Loucy (cell line): ENCODE results near the gene FLCN.

Experiments used
- H2AFZ ChIP-seq: fragments of 200-600 bp; sonication (generic); 2 replicates; pipeline ENCODE4 v1.6.0; 2016; ENCODE audit warnings: antibody characterized with exemption, mild to moderate bottlenecking, low read length, moderate library complexity
- H3F3A ChIP-seq: fragments of 200-600 bp; 2 replicates; pipeline ENCODE4 v1.6.0; 2016; ENCODE audit warnings: antibody characterized with exemption, low read depth, mild to moderate bottlenecking
- H3K27me3 ChIP-seq: fragments of 200-600 bp; sonication (generic); 2 replicates; pipeline ENCODE4 v1.6.1; 2014; ENCODE audit warnings: low read length, mild to moderate bottlenecking; ENCODE audit not compliant: insufficient read depth, poor library complexity, severe bottlenecking
- H3K36me3 ChIP-seq: fragments of 200-600 bp; sonication (generic); 2 replicates; pipeline ENCODE4 v1.6.1; 2016; ENCODE audit warnings: low read length; ENCODE audit not compliant: insufficient read depth
- H3K4me1 ChIP-seq: fragments of 200-600 bp; sonication (generic); 2 replicates; pipeline ENCODE4 v1.5.1; 2014; ENCODE audit warnings: low read length, mild to moderate bottlenecking; ENCODE audit not compliant: insufficient read depth, poor library complexity, severe bottlenecking
- H3K4me2 ChIP-seq: fragments of 200-600 bp; sonication (generic); 2 replicates; pipeline ENCODE4 v1.6.0; 2014; ENCODE audit warnings: antibody characterized with exemption, low read length, low read depth, mild to moderate bottlenecking; ENCODE audit not compliant: poor library complexity, severe bottlenecking
- H3K4me3 ChIP-seq: fragments of 200-600 bp; sonication (generic); 2 replicates; pipeline ENCODE4 v1.5.1; 2014; ENCODE audit warnings: low read length, mild to moderate bottlenecking, mixed read lengths; ENCODE audit not compliant: poor library complexity, severe bottlenecking
- H3K79me2 ChIP-seq: fragments of 200-600 bp; sonication (generic); 2 replicates; pipeline ENCODE4 v1.6.1; 2014; ENCODE audit warnings: low read length; ENCODE audit not compliant: insufficient read depth
- H3K9ac ChIP-seq: fragments of 200-600 bp; sonication (generic); 2 replicates; pipeline ENCODE4 v1.6.0; 2014; ENCODE audit warnings: mild to moderate bottlenecking, low read depth, low read length, moderate library complexity; ENCODE audit not compliant: poor library complexity, severe bottlenecking
- H3K9me2 ChIP-seq: fragments of 200-600 bp; sonication (generic); replicated peaks from 2 replicates; pipeline ENCODE4 v1.6.1; 2016; ENCODE audit warnings: low read depth, low read length, mixed read lengths
- H3K9me3 ChIP-seq: fragments of 200-600 bp; sonication (generic); 2 replicates; pipeline ENCODE4 v1.6.1; 2014; ENCODE audit warnings: mild to moderate bottlenecking, antibody characterized with exemption, low read length, low read depth; ENCODE audit not compliant: insufficient read depth
- H4K20me1 ChIP-seq: fragments of 200-600 bp; sonication (generic); 2 replicates; pipeline ENCODE4 v1.6.0; 2014; ENCODE audit warnings: antibody characterized with exemption, low read length, mild to moderate bottlenecking; ENCODE audit not compliant: insufficient read depth, poor library complexity, severe bottlenecking
- CTCF ChIP-seq: fragments of 200-600 bp; sonication (generic); conservative IDR thresholded peaks from 2 replicates; pipeline ENCODE4 v1.5.1; 2014; ENCODE audit warnings: mild to moderate bottlenecking, antibody characterized with exemption, low read length
- EZH2phosphoT487 ChIP-seq: fragments of 200-600 bp; IDR thresholded peaks from 2 replicates; pipeline ENCODE4 v1.6.1; 2018; ENCODE audit warnings: antibody characterized with exemption, mild to moderate bottlenecking, moderate library complexity, borderline replicate concordance

FLCN gene

GRCh38 chr17:17173921-17174320 lies 63.0 kb downstream of the FLCN start:
- H3K9ac ChIP-seq = no peak overlapping the region
- H3F3A ChIP-seq = no peaks in the 10 kb centered on the region
- no peaks in the 10 kb centered on the region for H3K9me3 ChIP-seq
- no peak for TF ChIP-seq CTCF
- TF ChIP-seq EZH2phosphoT487 = no peak
- H3K36me3 ChIP-seq = peaks cover 72% of the 10 kb centered on the region; the same call in 1 of the 2 replicates
- H4K20me1 ChIP-seq = no peaks in the 10 kb centered on the region
- H3K4me3 ChIP-seq = no peak overlapping the region
- H3K9me2 ChIP-seq = no peaks in the 10 kb centered on the region
- H2AFZ ChIP-seq = no peak overlapping the region
- H3K27me3 ChIP-seq = no peaks in the 10 kb centered on the region
- peaks cover 16% of the 10 kb centered on the region for H3K4me1 ChIP-seq
- H3K79me2 ChIP-seq = no peaks in the 10 kb centered on the region
- no peak overlapping the region for H3K4me2 ChIP-seq

- Histone ChIP-seq H4K20me1 (no peaks in the 10 kb centered on the region), H3K4me1 (peaks cover 16% of the 10 kb centered on the region), H3F3A (no peaks in the 10 kb centered on the region), H3K4me3 (no peak overlapping the region), H3K9me2 (no peaks in the 10 kb centered on the region), H3K27me3 (no peaks in the 10 kb centered on the region), H2AFZ (no peak overlapping the region), H3K9ac (no peak overlapping the region), H3K79me2 (no peaks in the 10 kb centered on the region), H3K4me2 (no peak overlapping the region), H3K9me3 (no peaks in the 10 kb centered on the region), H3K36me3 (peaks cover 68% of the 10 kb centered on the region; the same call in 1 of the 2 replicates)
- TF ChIP-seq EZH2phosphoT487 (no peak), CTCF (no peak)
These were observed 64.0 kb downstream of the FLCN start for GRCh38 chr17:17172990-17173389.

GRCh38 chr17:17172001-17172939 lies 64.7 kb downstream of the FLCN start:
- Histone ChIP-seq H3K4me1 (peaks cover 16% of the 10 kb centered on the region), H3K9ac (no peak overlapping the region), H3K9me3 (no peaks in the 10 kb centered on the region), H3K4me3 (no peak overlapping the region), H4K20me1 (no peaks in the 10 kb centered on the region), H3K36me3 (peaks cover 67% of the 10 kb centered on the region; the same call in 1 of the 2 replicates), H2AFZ (no peak overlapping the region), H3K4me2 (no peak overlapping the region), H3K79me2 (no peaks in the 10 kb centered on the region), H3K9me2 (no peaks in the 10 kb centered on the region), H3F3A (no peaks in the 10 kb centered on the region), H3K27me3 (no peaks in the 10 kb centered on the region)
- no peak for TF ChIP-seq CTCF
- no peak for TF ChIP-seq EZH2phosphoT487
